ENCODE data around the gene KRTAP5-10.
"Not testable (repeated sequence)": the region's sequence is repeated elsewhere in the genome, so short reads cannot be mapped to it uniquely, and the experiment has no call there.

The KRTAP5-10 gene

GRCh38 chr11:71565263-71565662 lies at the start of gene KRTAP5-10:
TSS of gene KRTAP5-10 (plus strand) at chr11:71565563. CDS start at chr11:71565588, 25 bp downstream.
- no peak for DNase-seq (ENCODE audit: low read depth in 2 of 3, low spot score in 2 of 3)

GRCh38 chr11:71518506-71519471 lies 46.6 kb upstream of the KRTAP5-10 start:
- DNase-seq (ENCODE audit: low read depth in 2 of 3, low spot score in 2 of 3) = no peak

GRCh38 chr11:71519546-71519945 lies 45.8 kb upstream of the KRTAP5-10 start:
- DNase-seq (ENCODE audit: low read depth in 2 of 3, low spot score in 2 of 3) = no peak

- DNase-seq (ENCODE audit: low read depth in 2 of 3, low spot score in 2 of 3) = no peak
Observed at GRCh38 chr11:71525188-71525937, 40.0 kb upstream of the KRTAP5-10 start.

- DNase-seq (ENCODE audit: low read depth in 2 of 3, low spot score in 2 of 3) = no peak
Observed at GRCh38 chr11:71525938-71526495, 39.3 kb upstream of the KRTAP5-10 start.

- not testable (repeated sequence) for DNase-seq (ENCODE audit: low read depth in 2 of 3, low spot score in 2 of 3)
Observed at GRCh38 chr11:71526796-71527575, 38.4 kb upstream of the KRTAP5-10 start, which contains the start of gene KRTAP5-7. TSS of gene KRTAP5-7 (plus strand) at chr11:71527267. CDS start at chr11:71527301, 34 bp downstream.

- DNase-seq (ENCODE audit: low read depth in 2 of 3, low spot score in 2 of 3) = no peak
Observed at GRCh38 chr11:71527576-71528210, 37.7 kb upstream of the KRTAP5-10 start.

GRCh38 chr11:71530602-71531001 lies 34.8 kb upstream of the KRTAP5-10 start:
- DNase-seq (ENCODE audit: low read depth in 2 of 3, low spot score in 2 of 3) = no peak

- no peak for DNase-seq (ENCODE audit: low read depth in 2 of 3, low spot score in 2 of 3)
Observed at GRCh38 chr11:71532036-71532610, 33.2 kb upstream of the KRTAP5-10 start.

GRCh38 chr11:71534711-71535608 lies 30.4 kb upstream of the KRTAP5-10 start:
- not testable (repeated sequence) for DNase-seq (ENCODE audit: low read depth in 2 of 3, low spot score in 2 of 3)

GRCh38 chr11:71535825-71536224 lies 29.5 kb upstream of the KRTAP5-10 start:
- DNase-seq (ENCODE audit: low read depth in 2 of 3, low spot score in 2 of 3) = no peak

- DNase-seq (ENCODE audit: low read depth in 2 of 3, low spot score in 2 of 3) = no peak
Observed at GRCh38 chr11:71537537-71537936, 27.8 kb upstream of the KRTAP5-10 start.

GRCh38 chr11:71537977-71538665 lies 27.2 kb upstream of the KRTAP5-10 start, which contains the start of gene KRTAP5-8:
TSS of gene KRTAP5-8 (plus strand) at chr11:71538025. CDS start at chr11:71538056, 31 bp downstream.
- DNase-seq (ENCODE audit: low read depth in 2 of 3, low spot score in 2 of 3) = not testable (repeated sequence)

GRCh38 chr11:71538666-71538990 lies 26.7 kb upstream of the KRTAP5-10 start:
- no peak for DNase-seq (ENCODE audit: low read depth in 2 of 3, low spot score in 2 of 3)

- DNase-seq (ENCODE audit: low read depth in 2 of 3, low spot score in 2 of 3) = no peak
Observed at GRCh38 chr11:71539017-71539416, 26.3 kb upstream of the KRTAP5-10 start.

GRCh38 chr11:71539971-71540370 lies 25.4 kb upstream of the KRTAP5-10 start:
- DNase-seq (ENCODE audit: low read depth in 2 of 3, low spot score in 2 of 3) = not testable (repeated sequence)

GRCh38 chr11:71540521-71541304 lies 24.6 kb upstream of the KRTAP5-10 start:
- not testable (repeated sequence) for DNase-seq (ENCODE audit: low read depth in 2 of 3, low spot score in 2 of 3)
